SU-DHL-6 (cell line): ENCODE data around the gene ORC3.

Source experiments
- H2AFZ ChIP-seq: fragments of 200-600 bp; sonication (generic); 2 replicates; pipeline ENCODE4 v1.6.1; 2014; ENCODE audit warnings: low read depth, mild to moderate bottlenecking, moderate library complexity, mixed read lengths, antibody characterized with exemption, low read length; ENCODE audit not compliant: severe bottlenecking
- H3F3A ChIP-seq: fragments of 200-600 bp; shearing (Covaris generic); 2 replicates; pipeline ENCODE4 v1.6.0; 2016; ENCODE audit warnings: antibody characterized with exemption, mild to moderate bottlenecking; ENCODE audit not compliant: insufficient read depth
- H3K27ac ChIP-seq: fragments of 200-600 bp; sonication (generic); 2 replicates; pipeline ENCODE4 v1.5.1; 2016; ENCODE audit warnings: low read depth, mild to moderate bottlenecking, low read length, moderate library complexity, mixed read lengths
- H3K27me3 ChIP-seq: fragments of 200-600 bp; sonication (generic), shearing (Covaris generic); 2 replicates; pipeline ENCODE4 v1.6.0; 2014; ENCODE audit warnings: mild to moderate bottlenecking, low read length
- H3K36me3 ChIP-seq: fragments of 200-600 bp; sonication (generic); 2 replicates; pipeline ENCODE4 v1.6.1; 2014; ENCODE audit warnings: mild to moderate bottlenecking, low read length, mixed read lengths
- H3K4me2 ChIP-seq: fragments of 300-600, 200-600 bp; shearing (Covaris generic), sonication (generic); 2 replicates; pipeline ENCODE4 v1.6.0; 2014; ENCODE audit warnings: low read length, low read depth, mild to moderate bottlenecking; ENCODE audit not compliant: poor library complexity, severe bottlenecking
- H3K4me3 ChIP-seq: fragments of 200-600 bp; sonication (generic); 2 replicates; pipeline ENCODE4 v1.5.1; 2014; ENCODE audit warnings: antibody characterized with exemption, low read length, mild to moderate bottlenecking, mixed read lengths; ENCODE audit not compliant: insufficient read depth, poor library complexity, severe bottlenecking
- H3K79me2 ChIP-seq: fragments of 200-600 bp; sonication (generic); 2 replicates; pipeline ENCODE4 v1.6.1; 2014; ENCODE audit warnings: mild to moderate bottlenecking, low read length, moderate library complexity; ENCODE audit not compliant: insufficient read depth
- H3K9ac ChIP-seq: fragments of 200-600 bp; sonication (generic); 2 replicates; pipeline ENCODE4 v1.7.0; 2014; ENCODE audit warnings: mild to moderate bottlenecking, low read length
- H3K9me2 ChIP-seq: fragments of 200-600 bp; sonication (generic); replicated peaks from 2 replicates; pipeline ENCODE4 v1.6.1; 2014; ENCODE audit warnings: low read length; ENCODE audit not compliant: insufficient read depth
- H3K9me3 ChIP-seq: fragments of 200-600 bp; sonication (generic); 2 replicates; pipeline ENCODE4 v1.6.1; 2014; ENCODE audit warnings: low read length, mixed read lengths; ENCODE audit not compliant: insufficient read depth
- H4K20me1 ChIP-seq: fragments of 200-600 bp; sonication (generic); 2 replicates; pipeline ENCODE4 v1.6.1; 2014; ENCODE audit warnings: low read depth, mild to moderate bottlenecking, antibody characterized with exemption, low read length, moderate library complexity, mixed read lengths
- EZH2phosphoT487 ChIP-seq: fragments of 200-600 bp; sonication (generic), shearing (Covaris generic); conservative IDR thresholded peaks from 2 replicates; pipeline ENCODE4 v1.6.1; 2018; ENCODE audit warnings: mild to moderate bottlenecking, antibody characterized with exemption, low read length, moderate library complexity, mixed read lengths
- TF ChIP-seq, protein P1 (sequence below): fragments of 200-600 bp; sonication (generic); IDR thresholded peaks from one replicate; pipeline ENCODE4 v1.5.1; 2017; ENCODE audit warnings: antibody characterized with exemption, mild to moderate bottlenecking, low read length, moderate library complexity; ENCODE audit not compliant: insufficient read depth, poor library complexity, severe bottlenecking

The ORC3 gene

DNA sequence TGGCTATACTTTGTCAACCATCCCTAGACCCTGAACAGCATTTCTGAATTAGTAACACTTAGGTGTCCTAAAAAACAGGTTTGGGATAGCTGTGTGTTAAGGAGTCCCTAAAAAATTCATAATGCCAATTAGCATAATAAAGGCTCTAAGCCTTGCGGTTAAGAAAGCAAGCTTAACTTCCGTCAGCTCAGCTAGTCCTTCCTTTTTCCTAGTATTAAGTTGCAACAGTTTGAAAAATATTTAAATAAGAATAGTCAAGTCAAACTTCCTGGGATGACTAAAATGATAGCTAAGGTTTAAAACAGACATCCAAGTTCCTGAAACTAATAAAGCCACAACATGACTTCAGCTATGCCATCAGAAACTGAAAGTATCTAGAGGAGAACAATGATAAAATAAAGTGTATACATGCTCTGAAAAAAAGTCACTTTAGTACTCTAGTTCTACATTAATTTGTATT lies 108.6 kb downstream of the ORC3 start:
- Histone ChIP-seq H3K79me2 (peaks cover 84% of the 10 kb centered on the region), H4K20me1 (peaks cover 53% of the 10 kb centered on the region), H3K9me2 (no peaks in the 10 kb centered on the region), H2AFZ (no peak overlapping the region), H3K9me3 (no peaks in the 10 kb centered on the region), H3K9ac (peak overlapping the region; percentile 92), H3K36me3 (peaks cover 36% of the 10 kb centered on the region), H3K27ac (peak overlapping the region; percentile 43), H3K4me2 (peak overlapping the region; percentile 97), H3K27me3 (no peaks in the 10 kb centered on the region), H3K4me3 (peak overlapping the region; percentile 89), H3F3A (peaks cover 17% of the 10 kb centered on the region)
- TF ChIP-seq, protein P1, sequence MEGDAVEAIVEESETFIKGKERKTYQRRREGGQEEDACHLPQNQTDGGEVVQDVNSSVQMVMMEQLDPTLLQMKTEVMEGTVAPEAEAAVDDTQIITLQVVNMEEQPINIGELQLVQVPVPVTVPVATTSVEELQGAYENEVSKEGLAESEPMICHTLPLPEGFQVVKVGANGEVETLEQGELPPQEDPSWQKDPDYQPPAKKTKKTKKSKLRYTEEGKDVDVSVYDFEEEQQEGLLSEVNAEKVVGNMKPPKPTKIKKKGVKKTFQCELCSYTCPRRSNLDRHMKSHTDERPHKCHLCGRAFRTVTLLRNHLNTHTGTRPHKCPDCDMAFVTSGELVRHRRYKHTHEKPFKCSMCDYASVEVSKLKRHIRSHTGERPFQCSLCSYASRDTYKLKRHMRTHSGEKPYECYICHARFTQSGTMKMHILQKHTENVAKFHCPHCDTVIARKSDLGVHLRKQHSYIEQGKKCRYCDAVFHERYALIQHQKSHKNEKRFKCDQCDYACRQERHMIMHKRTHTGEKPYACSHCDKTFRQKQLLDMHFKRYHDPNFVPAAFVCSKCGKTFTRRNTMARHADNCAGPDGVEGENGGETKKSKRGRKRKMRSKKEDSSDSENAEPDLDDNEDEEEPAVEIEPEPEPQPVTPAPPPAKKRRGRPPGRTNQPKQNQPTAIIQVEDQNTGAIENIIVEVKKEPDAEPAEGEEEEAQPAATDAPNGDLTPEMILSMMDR = no peak
- TF ChIP-seq EZH2phosphoT487 = no peak

DNA sequence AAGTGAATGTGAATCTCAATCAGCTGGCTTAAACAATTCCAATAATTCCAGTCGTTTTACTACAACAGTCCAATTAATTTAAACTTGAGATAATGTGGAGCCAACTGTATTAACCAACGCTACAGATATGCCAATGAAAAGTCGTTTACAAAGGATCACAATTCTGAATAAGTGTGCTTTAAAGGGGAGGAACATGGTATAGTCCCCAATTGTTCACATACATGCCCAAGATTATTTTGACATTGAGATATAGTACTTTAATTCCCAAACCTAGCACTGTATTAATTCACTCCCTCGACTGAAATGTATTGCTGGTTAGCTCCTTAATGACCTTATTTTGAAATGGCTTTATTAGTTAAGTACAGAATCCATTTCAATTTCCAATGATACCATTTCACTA lies 109.6 kb downstream of the ORC3 start:
- H3K79me2 ChIP-seq = peaks cover 74% of the 10 kb centered on the region
- H3K36me3 ChIP-seq = peaks cover 29% of the 10 kb centered on the region
- H3K9me3 ChIP-seq = no peaks in the 10 kb centered on the region
- H3K27me3 ChIP-seq = no peaks in the 10 kb centered on the region
- peaks cover 12% of the 10 kb centered on the region for H3F3A ChIP-seq
- peaks cover 44% of the 10 kb centered on the region for H4K20me1 ChIP-seq
- peak overlapping the region; percentile 89 for H3K4me3 ChIP-seq
- no peak overlapping the region for H2AFZ ChIP-seq
- H3K9ac ChIP-seq = peak overlapping the region; percentile 92
- peak overlapping the region; percentile 97 for H3K4me2 ChIP-seq
- no peak for TF ChIP-seq EZH2phosphoT487
- TF ChIP-seq, protein P1 = no peak
- peak overlapping the region; percentile 92; the same call in 1 of the 2 replicates for H3K27ac ChIP-seq
- no peaks in the 10 kb centered on the region for H3K9me2 ChIP-seq

DNA sequence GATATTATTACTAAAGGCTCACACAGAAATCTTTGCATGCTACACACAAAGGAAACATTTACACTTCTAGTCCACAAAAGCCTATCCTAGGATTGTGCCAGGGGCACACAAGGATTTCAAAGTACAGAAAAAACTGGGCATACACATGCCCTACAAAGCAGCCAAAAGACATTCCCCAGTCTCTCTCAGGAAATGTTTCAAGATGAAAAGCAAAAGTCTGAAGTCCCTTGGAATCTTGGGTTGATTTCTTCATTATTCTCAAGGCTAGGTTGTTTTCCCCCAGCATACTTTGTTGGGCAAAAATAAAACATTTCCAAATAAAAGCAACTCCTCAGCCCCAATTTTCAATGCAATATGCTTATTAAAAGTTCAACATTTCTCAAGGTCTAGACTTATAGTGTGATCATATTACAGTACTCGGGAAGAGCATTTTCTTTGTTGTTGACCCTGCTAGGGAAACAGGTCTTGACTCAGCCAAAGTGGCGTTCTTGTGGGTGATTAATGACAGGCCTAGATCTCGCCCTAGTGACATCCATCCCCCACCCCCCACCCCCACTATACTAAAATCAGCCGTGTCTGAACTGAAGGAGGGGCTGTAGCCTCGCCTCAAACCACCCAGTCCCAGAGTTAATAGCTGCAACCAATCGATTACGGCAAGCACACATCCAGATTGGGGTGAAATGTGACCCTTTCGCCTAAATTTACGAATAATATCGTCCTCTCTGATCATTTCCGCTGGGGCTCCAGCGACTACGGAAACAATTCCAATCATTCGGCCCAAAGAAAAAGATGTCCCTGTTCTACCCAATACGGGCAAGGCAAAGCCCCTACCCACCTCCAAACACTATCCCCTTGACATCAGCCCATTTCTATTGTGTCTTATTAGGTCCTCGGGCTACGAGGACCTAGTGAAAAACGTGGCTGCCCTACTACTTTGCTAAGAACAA lies 110.7 kb downstream of the ORC3 start:
- peak overlapping the region; percentile 97 for H3K4me2 ChIP-seq
- peaks cover 35% of the 10 kb centered on the region for H4K20me1 ChIP-seq
- H3K27me3 ChIP-seq = no peaks in the 10 kb centered on the region
- peak overlapping the region; percentile 92 for H3K27ac ChIP-seq
- no peak overlapping the region for H2AFZ ChIP-seq
- peaks cover 11% of the 10 kb centered on the region for H3F3A ChIP-seq
- H3K9ac ChIP-seq = peak overlapping the region; percentile 92
- H3K4me3 ChIP-seq = peak overlapping the region; percentile 89
- no peaks in the 10 kb centered on the region for H3K9me3 ChIP-seq
- peaks cover 63% of the 10 kb centered on the region for H3K79me2 ChIP-seq
- peaks cover 24% of the 10 kb centered on the region for H3K36me3 ChIP-seq
- no peaks in the 10 kb centered on the region for H3K9me2 ChIP-seq
- TF ChIP-seq, protein P1 = no peak
- TF ChIP-seq EZH2phosphoT487 = no peak
